ENCODE results near the gene GBX1. TPM values are rescaled to one million over a fixed set of nuclear protein-coding genes. Genes with fewer than 3 reads are reported as not detected.

The GBX1 gene
- total RNA-seq, 1 donor from 2014 or later = not detected

DNA sequence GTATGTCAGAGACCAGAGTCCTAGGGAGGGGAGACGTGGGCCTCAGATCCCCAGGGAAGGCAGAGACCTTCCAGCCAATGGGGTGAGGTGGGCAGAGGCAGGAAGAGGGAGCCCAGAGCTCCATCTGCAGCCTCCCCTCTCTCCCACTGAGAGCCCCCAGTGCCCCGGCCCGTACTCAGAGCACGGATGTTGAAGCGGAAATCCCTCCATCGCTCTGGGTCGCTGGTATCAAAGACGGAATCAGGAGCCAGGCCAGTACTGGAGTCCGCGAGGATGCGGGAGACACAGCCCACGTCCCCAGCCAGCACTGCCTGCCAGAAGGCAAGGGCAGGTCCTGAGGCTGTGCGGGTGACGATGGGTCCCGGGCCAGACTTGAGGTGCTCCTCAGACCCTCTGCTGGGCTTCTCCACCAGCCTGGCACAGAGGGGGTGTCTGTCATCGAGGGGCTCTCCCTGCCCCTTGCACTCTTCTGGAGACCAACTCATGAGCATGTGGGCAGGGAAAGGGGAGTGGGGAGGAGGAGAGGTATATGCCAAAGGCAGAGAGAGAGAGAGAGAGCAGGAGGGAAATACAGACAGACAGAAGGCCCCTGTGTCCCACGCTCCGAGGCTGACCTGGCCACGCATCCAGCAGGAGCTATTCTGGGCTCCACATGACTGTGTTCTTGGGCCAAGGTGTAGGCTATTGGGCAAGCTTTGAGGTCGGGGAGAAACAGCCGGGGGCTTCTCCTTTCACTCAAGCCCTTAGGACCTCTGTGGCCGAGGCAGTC, 19.3 kb upstream of the GBX1 start, which contains the start of gene ASB10:
ASB10 (minus strand) TSS at position 611 of the 769 bp plus-strand sequence; CDS start at position 491, 120 bp downstream.
- H3K4me3 Mint-ChIP-seq = no peak within 1 kb of the TSS

DNA sequence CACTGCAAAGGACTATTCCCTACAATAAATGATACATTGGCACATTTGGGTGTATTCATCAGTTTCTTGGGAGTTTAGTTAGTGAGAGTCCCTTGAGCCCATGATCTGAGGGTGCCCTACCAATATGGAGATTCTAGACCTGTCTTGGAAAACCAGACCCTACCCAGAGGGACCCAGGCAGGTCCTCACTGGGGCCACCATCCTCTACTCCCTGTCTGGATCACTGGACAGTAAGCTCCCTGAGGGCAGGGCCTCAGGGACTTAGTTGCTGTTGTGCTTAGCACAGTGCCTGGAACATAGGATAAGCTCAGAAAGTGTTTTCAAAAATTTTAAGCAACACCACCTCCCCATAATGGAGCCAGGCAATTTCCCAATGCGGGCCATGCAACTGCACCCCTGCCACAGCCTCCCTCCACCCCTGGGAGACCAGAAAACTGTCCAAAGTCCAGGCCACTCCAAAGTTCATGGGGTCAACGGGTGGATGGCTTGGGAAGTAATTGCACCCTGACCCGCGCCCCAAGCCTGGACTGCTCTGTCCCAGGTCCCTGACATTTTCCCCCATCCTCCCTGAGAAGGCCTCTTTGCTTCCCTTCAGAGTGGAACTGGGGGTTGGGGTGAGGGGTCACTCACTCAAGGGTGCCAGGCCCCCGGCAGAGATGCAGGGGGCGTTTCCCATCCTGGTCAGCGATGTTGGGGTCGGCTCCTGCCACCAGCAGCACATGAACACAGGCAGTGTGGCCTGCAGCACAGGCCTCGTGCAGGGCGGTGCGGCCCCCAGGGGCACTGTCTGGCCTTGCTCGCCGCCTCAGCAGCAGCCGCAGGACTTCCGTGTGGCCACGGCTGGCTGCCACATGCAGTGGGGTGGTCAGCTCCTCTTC, 18.5 kb upstream of the GBX1 start:
- Mint-ChIP-seq H3K36me3 (ENCODE audit: low read depth) (no peaks in the 10 kb centered on the region), H3K27me3 (peaks cover 9% of the 10 kb centered on the region), H3K27ac (no peak overlapping the region), H3K4me3 (no peak overlapping the region), H3K9me3 (no peaks in the 10 kb centered on the region), H3K4me1 (no peaks in the 10 kb centered on the region)
- DNase-seq = no peak
- intact Hi-C loops (cut with micrococcal nuclease) = no loop called here

More for the DNA sequence above, 19.3 kb upstream of the GBX1 start, which contains the start of gene ASB10:
- DNase-seq = no peak
- intact Hi-C loops (cut with micrococcal nuclease) = no loop called here
- Mint-ChIP-seq H3K27me3 (peaks cover 9% of the 10 kb centered on the region), H3K9me3 (no peaks in the 10 kb centered on the region), H3K27ac (no peak within 1 kb of the TSS), H3K36me3 (ENCODE audit: low read depth) (no peaks in the 10 kb centered on the region), H3K4me1 (no peaks in the 10 kb centered on the region)

DNA sequence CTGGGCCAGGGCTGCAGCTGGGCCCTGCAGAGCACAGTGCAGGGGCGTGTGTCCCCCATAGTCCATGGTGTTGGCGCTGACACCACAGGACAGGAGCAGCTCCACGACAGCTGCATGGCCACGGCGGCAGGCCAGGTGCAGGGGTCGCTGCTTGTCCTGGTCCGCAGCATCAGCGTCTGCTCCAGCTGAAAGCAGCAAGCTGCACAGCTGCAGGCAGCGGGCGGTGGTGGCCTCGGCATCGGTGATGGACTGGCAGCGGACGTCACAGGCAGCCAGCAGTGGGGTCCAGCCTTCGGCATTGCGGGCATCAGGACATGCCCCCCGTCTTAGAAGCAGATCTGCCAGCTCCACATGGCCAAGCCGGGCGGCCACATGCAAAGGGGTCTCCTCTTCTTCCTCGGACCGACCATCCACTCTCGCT, 13.5 kb upstream of the GBX1 start:
- intact Hi-C loops (cut with micrococcal nuclease) = no loop called here
- no peaks in the 10 kb centered on the region for H3K36me3 Mint-ChIP-seq (ENCODE audit: low read depth)
- H3K27ac Mint-ChIP-seq = no peak overlapping the region
- H3K4me3 Mint-ChIP-seq = no peak overlapping the region
- no peaks in the 10 kb centered on the region for H3K9me3 Mint-ChIP-seq
- peaks cover 14% of the 10 kb centered on the region for H3K27me3 Mint-ChIP-seq
- no peak for DNase-seq
- no peaks in the 10 kb centered on the region for H3K4me1 Mint-ChIP-seq

DNA sequence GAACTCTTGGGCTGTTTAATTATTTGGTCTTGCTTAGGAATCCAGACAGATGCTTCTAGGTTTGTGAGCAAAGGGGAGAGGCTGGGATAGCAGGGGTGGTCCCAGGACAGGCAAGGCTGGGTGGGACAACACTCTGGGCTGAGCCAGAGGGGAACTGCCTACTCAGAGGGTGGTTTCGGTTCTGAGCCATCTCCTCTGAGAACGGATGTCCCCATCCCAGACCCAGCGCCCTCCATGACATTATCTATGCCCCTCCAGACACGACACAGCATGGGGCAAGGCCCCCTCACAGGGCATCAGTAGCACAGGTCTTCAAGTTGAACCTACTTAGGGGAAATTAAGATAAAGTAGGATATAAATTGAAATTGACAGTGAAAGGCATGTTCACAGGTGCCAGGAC, 12.5 kb upstream of the GBX1 start:
- no peak for DNase-seq
- intact Hi-C loops (cut with micrococcal nuclease) = no loop called here
- H3K27ac Mint-ChIP-seq = no peak overlapping the region
- no peaks in the 10 kb centered on the region for H3K36me3 Mint-ChIP-seq (ENCODE audit: low read depth)
- H3K27me3 Mint-ChIP-seq = peaks cover 14% of the 10 kb centered on the region
- H3K9me3 Mint-ChIP-seq = no peaks in the 10 kb centered on the region
- H3K4me1 Mint-ChIP-seq = no peaks in the 10 kb centered on the region
- no peak overlapping the region for H3K4me3 Mint-ChIP-seq

DNA sequence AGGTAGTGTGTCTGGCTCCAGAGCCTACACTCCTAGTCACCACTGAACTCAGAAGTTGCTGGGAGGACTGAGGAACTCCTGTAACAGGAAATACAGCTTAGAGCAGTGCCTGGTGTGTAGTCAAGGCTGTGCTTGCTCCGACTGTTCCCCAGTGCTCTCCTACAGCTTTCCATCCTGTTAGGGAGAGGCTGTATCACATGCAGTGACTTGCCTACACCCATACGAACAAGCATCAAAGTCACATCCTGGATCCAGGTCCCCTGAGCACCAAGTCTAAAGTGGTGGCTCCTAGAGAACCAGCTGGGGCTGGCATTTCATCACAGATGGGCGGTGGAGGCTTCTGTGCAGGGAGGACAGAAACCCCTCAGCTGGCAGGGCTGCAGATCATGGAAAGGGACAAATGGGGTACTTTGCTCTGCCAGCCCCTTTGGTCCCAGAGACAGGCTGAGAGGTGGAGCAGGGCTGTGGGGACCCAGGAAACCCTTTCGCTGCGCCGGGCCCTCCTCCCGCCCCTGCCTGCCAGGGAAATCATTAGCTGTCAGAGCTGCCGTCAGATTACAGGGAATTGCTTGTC, 11.9 kb upstream of the GBX1 start:
- no peaks in the 10 kb centered on the region for H3K9me3 Mint-ChIP-seq
- H3K27me3 Mint-ChIP-seq = peaks cover 17% of the 10 kb centered on the region
- no peaks in the 10 kb centered on the region for H3K4me1 Mint-ChIP-seq
- no peak overlapping the region for H3K27ac Mint-ChIP-seq
- no peak overlapping the region for H3K4me3 Mint-ChIP-seq
- DNase-seq = no peak
- H3K36me3 Mint-ChIP-seq (ENCODE audit: low read depth) = no peaks in the 10 kb centered on the region
- intact Hi-C loops (cut with micrococcal nuclease) = no loop called here

DNA sequence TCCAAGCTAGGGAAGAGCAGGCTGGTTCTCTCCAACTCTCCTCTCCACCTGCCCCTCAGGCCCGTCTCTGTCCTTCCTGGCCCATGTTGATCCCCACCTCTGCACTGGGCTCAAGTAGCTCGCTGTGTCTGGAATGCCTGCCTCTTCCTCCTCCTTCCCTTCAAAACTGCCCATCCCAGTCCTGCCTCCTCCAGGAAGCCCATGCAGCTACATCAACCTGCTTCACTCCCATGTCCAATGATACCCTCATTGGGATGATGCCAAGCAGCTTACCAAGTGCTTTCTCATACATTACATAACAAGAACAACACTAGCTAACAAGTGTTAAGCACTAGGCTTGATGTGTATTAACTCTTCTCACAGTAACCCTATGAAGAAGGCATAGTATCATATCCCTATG, 11.3 kb upstream of the GBX1 start:
- no peaks in the 10 kb centered on the region for H3K36me3 Mint-ChIP-seq (ENCODE audit: low read depth)
- H3K27me3 Mint-ChIP-seq = peaks cover 17% of the 10 kb centered on the region
- intact Hi-C loops (cut with micrococcal nuclease) = no loop called here
- H3K27ac Mint-ChIP-seq = no peak overlapping the region
- H3K9me3 Mint-ChIP-seq = no peaks in the 10 kb centered on the region
- H3K4me3 Mint-ChIP-seq = no peak overlapping the region
- no peak for DNase-seq
- H3K4me1 Mint-ChIP-seq = no peaks in the 10 kb centered on the region

DNA sequence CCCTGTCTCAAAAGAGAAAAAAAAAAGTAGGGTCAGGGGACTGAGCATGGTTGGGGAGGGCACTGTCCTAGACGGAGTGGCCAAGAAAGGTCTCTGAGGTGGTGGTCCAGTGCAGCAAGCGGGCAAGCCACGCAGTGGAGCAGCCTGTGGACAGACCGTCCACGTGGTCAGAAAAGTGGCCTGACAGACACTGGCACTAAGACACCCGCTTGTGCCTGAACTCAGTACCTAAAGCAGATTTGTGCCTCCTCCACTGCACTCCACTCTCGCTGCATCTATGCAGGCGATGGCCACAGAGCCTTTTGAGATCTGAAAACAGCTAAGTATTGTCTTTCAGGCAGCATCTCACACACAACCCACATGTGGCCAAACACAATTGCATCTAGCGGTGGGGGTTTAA, 10.7 kb upstream of the GBX1 start:
- DNase-seq = no peak
- Mint-ChIP-seq H3K36me3 (ENCODE audit: low read depth) (no peaks in the 10 kb centered on the region), H3K4me1 (no peaks in the 10 kb centered on the region), H3K27ac (no peak overlapping the region), H3K27me3 (peaks cover 20% of the 10 kb centered on the region), H3K4me3 (no peak overlapping the region), H3K9me3 (no peaks in the 10 kb centered on the region)
- intact Hi-C loops (cut with micrococcal nuclease) = no loop called here

DNA sequence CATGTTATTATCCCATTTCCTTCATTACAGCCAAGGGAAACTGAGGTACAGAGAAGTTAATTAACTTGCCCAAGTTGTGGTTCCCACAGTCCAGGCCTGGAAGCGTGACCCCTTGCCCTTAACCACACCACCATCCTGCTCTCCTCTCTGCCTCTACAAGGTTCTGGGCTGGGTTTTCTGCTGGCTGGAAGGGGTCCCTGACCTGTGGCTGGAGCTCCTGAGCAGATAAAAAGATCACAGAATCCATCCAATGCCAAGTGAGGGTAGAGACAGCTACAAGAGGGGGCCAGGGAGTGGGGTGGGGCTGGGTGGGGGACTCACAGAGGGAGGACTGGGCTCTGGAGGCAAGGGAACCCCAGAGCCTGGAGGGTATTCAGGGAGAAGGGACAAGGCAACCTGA, 9.8 kb upstream of the GBX1 start:
- H3K4me1 Mint-ChIP-seq = peaks cover 6% of the 10 kb centered on the region
- no peak overlapping the region for H3K27ac Mint-ChIP-seq
- no peaks in the 10 kb centered on the region for H3K9me3 Mint-ChIP-seq
- peaks cover 28% of the 10 kb centered on the region for H3K27me3 Mint-ChIP-seq
- no peaks in the 10 kb centered on the region for H3K36me3 Mint-ChIP-seq (ENCODE audit: low read depth)
- intact Hi-C loops (cut with micrococcal nuclease) = no loop called here
- H3K4me3 Mint-ChIP-seq = no peak overlapping the region
- DNase-seq = no peak

DNA sequence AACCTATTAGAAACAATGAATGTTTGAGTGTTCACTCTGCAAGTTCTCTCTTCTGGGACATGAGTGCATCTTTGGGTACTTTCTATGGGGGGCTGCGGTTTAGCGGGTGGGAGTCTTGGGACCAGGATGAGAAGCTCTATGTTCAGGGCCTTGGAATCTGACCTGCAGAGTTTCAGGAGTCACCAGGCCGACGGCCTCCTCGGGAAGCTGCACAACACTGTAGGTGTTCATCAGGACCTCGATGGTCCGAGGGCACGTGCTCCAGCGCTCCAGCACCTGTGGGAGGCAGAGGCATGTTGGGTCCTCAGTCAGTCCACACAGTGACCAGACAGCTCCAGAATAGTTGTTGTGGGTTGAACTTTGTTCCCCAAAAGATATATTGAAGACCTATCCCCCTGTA, 8.9 kb upstream of the GBX1 start:
- H3K27me3 Mint-ChIP-seq = peaks cover 36% of the 10 kb centered on the region
- peaks cover 8% of the 10 kb centered on the region for H3K4me1 Mint-ChIP-seq
- H3K36me3 Mint-ChIP-seq (ENCODE audit: low read depth) = no peaks in the 10 kb centered on the region
- no peak overlapping the region for H3K27ac Mint-ChIP-seq
- no peaks in the 10 kb centered on the region for H3K9me3 Mint-ChIP-seq
- H3K4me3 Mint-ChIP-seq = no peak overlapping the region
- DNase-seq = no peak
- intact Hi-C loops (cut with micrococcal nuclease) = no loop called here

DNA sequence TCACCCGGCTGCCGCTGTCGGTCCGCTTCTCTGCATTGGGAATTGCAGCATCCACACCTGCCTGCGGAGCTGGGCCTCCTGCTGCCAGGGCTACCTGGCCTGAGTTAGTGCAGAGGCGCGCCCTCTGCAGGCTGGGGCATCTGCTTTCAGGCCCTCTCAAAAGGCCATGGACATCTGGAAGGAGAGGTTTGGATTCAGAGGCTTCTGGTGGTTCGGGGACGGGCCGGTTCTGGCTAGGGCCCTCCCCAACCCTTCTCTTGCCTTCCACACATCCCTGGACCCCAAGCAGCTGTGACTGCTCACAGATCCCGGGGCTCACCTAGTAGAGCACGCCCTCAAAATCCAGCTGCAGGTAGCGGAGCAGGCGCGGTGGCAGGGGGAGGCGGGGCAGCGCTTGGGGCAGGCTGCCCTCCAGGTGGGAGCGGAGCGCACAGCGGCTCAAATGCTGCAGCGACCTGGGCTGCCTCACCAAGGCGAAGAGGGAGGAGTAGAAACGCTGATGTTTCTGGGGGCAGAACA, 8.4 kb upstream of the GBX1 start:
- H3K4me3 Mint-ChIP-seq = no peak overlapping the region
- no peaks in the 10 kb centered on the region for H3K9me3 Mint-ChIP-seq
- no peak overlapping the region for H3K27ac Mint-ChIP-seq
- H3K4me1 Mint-ChIP-seq = peaks cover 8% of the 10 kb centered on the region
- intact Hi-C loops (cut with micrococcal nuclease) = no loop called here
- DNase-seq = no peak
- H3K27me3 Mint-ChIP-seq = peaks cover 40% of the 10 kb centered on the region
- no peaks in the 10 kb centered on the region for H3K36me3 Mint-ChIP-seq (ENCODE audit: low read depth)

DNA sequence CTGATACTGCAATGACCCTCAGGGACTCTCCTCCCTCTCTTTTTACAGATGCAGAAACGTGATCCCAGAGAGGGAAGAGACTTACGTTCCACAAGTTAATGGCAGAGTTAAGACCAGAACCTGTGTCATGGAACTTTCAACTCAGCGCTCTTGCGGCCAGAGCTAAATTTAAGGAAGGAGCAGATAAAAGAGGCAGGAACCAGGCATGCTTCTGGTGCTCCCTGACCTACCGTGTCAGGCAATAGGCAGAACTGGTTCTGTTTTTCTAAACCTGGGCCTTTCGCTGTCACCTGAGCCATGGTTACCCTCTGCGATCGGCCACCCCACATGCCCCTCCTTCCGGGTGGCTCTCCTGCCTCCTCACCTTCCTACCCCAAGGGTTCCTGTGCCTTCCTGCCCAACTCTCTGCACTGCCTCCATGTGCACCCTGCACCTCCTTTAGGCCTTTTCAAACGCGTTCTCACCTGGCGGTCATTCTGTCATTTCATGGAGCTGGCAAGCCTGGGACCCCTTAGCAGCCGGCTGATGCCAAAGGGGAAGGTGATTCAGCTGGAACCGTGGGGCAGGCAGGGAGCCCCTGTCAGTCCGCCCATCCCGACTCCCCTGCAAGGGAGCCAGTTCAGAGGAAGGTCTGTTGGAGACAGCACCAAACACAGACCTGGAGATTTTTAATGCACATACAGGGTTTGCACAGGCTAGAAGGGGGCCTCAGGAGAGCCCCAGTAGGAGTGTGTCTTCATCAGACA, 7.7 kb upstream of the GBX1 start:
- Mint-ChIP-seq H3K27me3 (peaks cover 42% of the 10 kb centered on the region), H3K4me3 (no peak overlapping the region)

DNA sequence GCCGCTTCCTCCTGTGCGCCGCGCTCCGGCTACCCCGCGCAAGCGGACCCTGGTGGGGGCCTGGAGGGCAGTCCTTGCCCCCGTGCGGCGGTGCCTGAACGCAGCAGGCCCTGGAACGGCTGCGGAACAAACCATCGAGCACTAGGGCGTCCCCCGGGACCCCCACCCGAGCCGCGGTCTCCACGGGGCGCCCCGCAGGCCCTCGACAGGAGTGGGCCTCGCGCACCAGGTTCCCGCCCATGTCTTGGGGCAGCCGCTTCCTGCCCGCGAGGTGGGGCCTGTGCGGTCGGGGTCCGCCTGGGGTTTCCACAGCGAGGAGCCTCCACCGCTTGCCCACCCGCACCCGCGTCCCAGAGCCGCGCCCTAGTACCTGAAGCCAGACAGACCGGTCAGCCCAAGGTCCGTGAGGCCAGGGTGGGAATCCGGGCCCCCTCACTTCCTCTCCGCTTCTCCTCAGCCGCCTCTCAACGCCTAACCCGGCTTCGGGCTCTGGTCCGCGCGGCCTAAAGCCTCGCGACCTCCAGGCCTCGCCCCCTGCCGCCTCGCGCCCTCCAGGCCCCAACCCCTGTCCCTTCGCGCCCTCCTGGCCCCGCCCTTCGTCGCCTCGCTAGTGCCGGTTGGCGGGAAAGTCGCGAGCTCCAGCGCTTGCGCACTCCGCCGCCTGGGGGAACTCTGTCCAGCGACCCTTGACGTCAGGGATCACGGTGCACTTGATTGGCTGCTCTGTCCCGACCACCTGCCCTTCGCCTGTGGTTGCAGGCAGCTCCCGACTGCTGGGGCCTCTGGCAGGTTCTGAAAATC, 7.0 kb upstream of the GBX1 start:
- peaks cover 48% of the 10 kb centered on the region for H3K27me3 Mint-ChIP-seq
- peaks cover 8% of the 10 kb centered on the region for H3K4me1 Mint-ChIP-seq
- intact Hi-C loops (cut with micrococcal nuclease) = loop anchor here (5.0 kb wide), 1 partner anchor 277 kb away; no protein-coding TSS in a partner anchor
- H3K9me3 Mint-ChIP-seq = no peaks in the 10 kb centered on the region
- no peak overlapping the region for H3K4me3 Mint-ChIP-seq
- DNase-seq = peak; percentile 74
- no peaks in the 10 kb centered on the region for H3K36me3 Mint-ChIP-seq (ENCODE audit: low read depth)
- H3K27ac Mint-ChIP-seq = no peak overlapping the region

More for the DNA sequence above, 7.7 kb upstream of the GBX1 start:
- DNase-seq = no peak
- Mint-ChIP-seq H3K4me1 (peaks cover 8% of the 10 kb centered on the region), H3K27ac (no peak overlapping the region), H3K36me3 (ENCODE audit: low read depth) (no peaks in the 10 kb centered on the region), H3K9me3 (no peaks in the 10 kb centered on the region)
- intact Hi-C loops (cut with micrococcal nuclease) = no loop called here

All from activated CD4-positive, alpha-beta T cell treated with anti-CD3 and anti-CD28 coated beads, Interleukin-2, amount 10 ng/mL, durations not matched to agents 24 days and 14 days (primary cell).